K562 (cell line): ENCODE results near the gene SLC2A8. TPM values are rescaled to one million over a fixed set of nuclear protein-coding genes. Genes with fewer than 3 reads are reported as not detected.

Source experiments
- ATAC-seq: fragments of 200-7000 bp; cut with Tn5 transposase; 3 replicates; pipeline ENCODE4 v1.9.1; 2020; ENCODE audit warnings: moderate library complexity
- BruUV-seq: library from RNA; stranded (reverse); fragments of 400-500 nt; replicated peaks from 2 replicates; lab custom pipeline; 2021; lab: Mats Ljungman, UMichigan
- CTCF ChIA-PET: fragments of 300-600 bp; formaldehyde crosslinking; extraction: SDS; loops from one replicate; lab custom pipeline; 2021; ENCODE audit warnings: low intra/inter-chr PET ratio; lab: Yijun Ruan, JAX
- POLR2A ChIA-PET: fragments of 300-600, 350-650 bp; sonication (Branson Sonifier 250); formaldehyde crosslinking; extraction: SDS; loops from one replicate; lab custom pipeline; 2021; ENCODE audit warnings: antibody characterized with exemption, inconsistent platforms; lab: Yijun Ruan, JAX
- DNase-seq, 4 experiments: peaks; one replicate each; pipeline versions ENCODE4 v3.0.0 to v3.0.0-alpha.2; 2011 to 2018; ENCODE audit warnings: low spot score in 3 of 4, mixed read lengths in 3 of 4; ENCODE audit errors: extremely low read depth in 1 of 4
- FAIRE-seq: peaks from 2 replicates; lab custom pipeline; 2011; peaks lifted over from hg19 to GRCh38; lab: Jason Lieb, UNC
- H2AFZ ChIP-seq: 2 replicates; pipeline ENCODE4 v1.6.0; 2011; ENCODE audit warnings: low read depth, low read length, control low read depth, inconsistent platforms
- H3K27ac ChIP-seq: fragments of 200-600 bp; 3 replicates; pipeline ENCODE4 v1.8.0; 2011; ENCODE audit warnings: low read depth, mild to moderate bottlenecking, control low read depth, inconsistent platforms, low read length, moderate library complexity, mixed read lengths; ENCODE audit errors: extremely low read depth
- H3K27me3 ChIP-seq, 2 experiments: fragments of 300-600 bp in 1 of 2; 2 replicates in 1 of 2; 3 replicates in 1 of 2; pipeline versions ENCODE4 v1.6.0 to v1.8.0; 2011; ENCODE audit warnings: inconsistent platforms in 2 of 2, low read length in 2 of 2, mild to moderate bottlenecking in 1 of 2, mixed read lengths in 1 of 2, moderate library complexity in 1 of 2; ENCODE audit not compliant: control insufficient read depth in 2 of 2, insufficient read depth in 2 of 2
- H3K36me3 ChIP-seq: fragments of 300-600 bp; 3 replicates; pipeline ENCODE4 v1.8.0; 2011; ENCODE audit warnings: mild to moderate bottlenecking, low read length, inconsistent platforms; ENCODE audit not compliant: control insufficient read depth, insufficient read depth
- H3K4me1 ChIP-seq, 2 experiments: fragments of 200-600 bp in 1 of 2; replicated peaks in 1 of 2; 2 replicates in 1 of 2; 3 replicates in 1 of 2; pipeline versions ENCODE4 v1.5.1 to v1.8.0; 2011; ENCODE audit warnings: inconsistent platforms in 2 of 2, low read length in 2 of 2, mild to moderate bottlenecking in 1 of 2, mixed read lengths in 1 of 2, moderate library complexity in 1 of 2; ENCODE audit not compliant: control insufficient read depth in 2 of 2, insufficient read depth in 2 of 2
- H3K4me2 ChIP-seq: 2 replicates; pipeline ENCODE4 v1.6.1; 2011; ENCODE audit warnings: low read length, control low read depth, inconsistent platforms, mixed read lengths; ENCODE audit not compliant: insufficient read depth
- H3K4me3 ChIP-seq: fragments of 200-600 bp; sonication (generic), shearing (Covaris generic); 2 replicates; pipeline ENCODE4 v1.5.1; 2016; ENCODE audit warnings: control low read depth, inconsistent platforms
- H3K79me2 ChIP-seq: fragments of 200-600 bp; 3 replicates; pipeline ENCODE4 v1.8.0; 2011; ENCODE audit warnings: low read length, inconsistent platforms; ENCODE audit not compliant: control insufficient read depth, insufficient read depth
- H3K9ac ChIP-seq, 2 experiments: 2 replicates each; pipeline versions ENCODE4 v1.6.0 to v1.6.1; 2011; ENCODE audit warnings: low read depth in 2 of 2, low read length in 2 of 2, control low read depth in 1 of 2, inconsistent platforms in 1 of 2, mild to moderate bottlenecking in 1 of 2, mixed read lengths in 1 of 2; ENCODE audit not compliant: insufficient read depth in 1 of 2
- H3K9me1 ChIP-seq: one replicate; pipeline ENCODE4 v1.6.0; 2011; ENCODE audit warnings: inconsistent platforms, mild to moderate bottlenecking, low read length, moderate library complexity; ENCODE audit not compliant: control insufficient read depth, insufficient read depth
- H3K9me3 ChIP-seq: replicated peaks from 2 replicates; pipeline ENCODE4 v1.5.1; 2011; ENCODE audit warnings: low read depth, low read length, inconsistent platforms; ENCODE audit not compliant: control insufficient read depth, insufficient read depth
- H4K20me1 ChIP-seq: replicated peaks from 2 replicates; pipeline ENCODE4 v1.6.1; 2011; ENCODE audit warnings: low read length, inconsistent platforms, mixed read lengths; ENCODE audit not compliant: control insufficient read depth, insufficient read depth
- BRD4 ChIP-seq: fragments of 200-600 bp; sonication (generic); IDR thresholded peaks from 2 replicates; pipeline ENCODE4 v1.6.1; 2017; ENCODE audit warnings: inconsistent platforms
- CHD2 ChIP-seq: IDR thresholded peaks from 2 replicates; pipeline ENCODE4 v1.6.1; 2011; ENCODE audit warnings: low read depth, low read length
- ETS1 ChIP-seq: conservative IDR thresholded peaks from 2 replicates; pipeline ENCODE4 v1.6.1; 2011; ENCODE audit warnings: low read depth, mild to moderate bottlenecking, low read length; ENCODE audit not compliant: control insufficient read depth
- FIP1L1 ChIP-seq: fragments of 200-400 bp; formaldehyde crosslinking; IDR thresholded peaks from 2 replicates; pipeline ENCODE4 v1.6.1; 2018; ENCODE audit warnings: mild to moderate bottlenecking, low read depth, low read length; ENCODE audit not compliant: poor library complexity, severe bottlenecking
- GATAD2A ChIP-seq: fragments of 450-650 bp; IDR thresholded peaks from 2 replicates; pipeline ENCODE4 v1.6.1; 2017
- HNRNPUL1 ChIP-seq: fragments of 200-400 bp; formaldehyde crosslinking; IDR thresholded peaks from 2 replicates; pipeline ENCODE4 v1.6.1; 2017; ENCODE audit warnings: low read length
- JUNB ChIP-seq: fragments of 450-650 bp; formaldehyde crosslinking; conservative IDR thresholded peaks from 2 replicates; pipeline ENCODE4 v1.4.0; 2020; ENCODE audit warnings: mild to moderate bottlenecking
- POLR2G ChIP-seq: fragments of 200-400 bp; formaldehyde crosslinking; IDR thresholded peaks from 2 replicates; pipeline ENCODE4 v1.6.1; 2017; ENCODE audit warnings: low read depth, mild to moderate bottlenecking, antibody characterized with exemption, low read length, moderate library complexity
- RBFOX2 ChIP-seq: fragments of 200-400 bp; formaldehyde crosslinking; IDR thresholded peaks from 2 replicates; pipeline ENCODE4 v1.6.1; 2017; ENCODE audit warnings: low read depth, mild to moderate bottlenecking, low read length, moderate library complexity
- SNRNP70 ChIP-seq: fragments of 200-400 bp; formaldehyde crosslinking; optimal IDR thresholded peaks from 2 replicates; pipeline ENCODE3; 2017; ENCODE audit warnings: low read depth, low read length
- SP1 ChIP-seq: sonication (generic); formaldehyde crosslinking; IDR thresholded peaks from 2 replicates; pipeline ENCODE4 v1.8.1; 2022; ENCODE audit warnings: mild to moderate bottlenecking, missing genetic modification reagents
- TAF9B ChIP-seq: fragments of 450-650 bp; IDR thresholded peaks from 2 replicates; pipeline ENCODE4 v1.6.1; 2018; ENCODE audit warnings: mild to moderate bottlenecking; ENCODE audit not compliant: partially characterized antibody
- TCF7L2 ChIP-seq: fragments of 150-350 bp; IDR thresholded peaks from 2 replicates; pipeline ENCODE4 v1.6.1; 2016; ENCODE audit warnings: low read depth, mild to moderate bottlenecking, low read length, moderate library complexity
- ZBTB43 ChIP-seq: sonication (generic); formaldehyde crosslinking; IDR thresholded peaks from 2 replicates; pipeline ENCODE4 v1.8.0; 2023; ENCODE audit warnings: mild to moderate bottlenecking, missing genetic modification reagents
- ZFP1 ChIP-seq: fragments of 450-650 bp; formaldehyde crosslinking; IDR thresholded peaks from 2 replicates; pipeline ENCODE4 v1.4.0; 2020; ENCODE audit warnings: mild to moderate bottlenecking, mixed read lengths
- ZFPM2 ChIP-seq: fragments of 250-450 bp; sonication (Bioruptor Pico); IDR thresholded peaks from 2 replicates; pipeline ENCODE4 v1.5.1; 2022; ENCODE audit warnings: mild to moderate bottlenecking
- ZNF324 ChIP-seq: fragments of 250-450 bp; sonication (Bioruptor Pico); IDR thresholded peaks from 2 replicates; pipeline ENCODE4 v1.4.0; 2020; ENCODE audit warnings: mild to moderate bottlenecking
- ZNF431 ChIP-seq: sonication (generic); formaldehyde crosslinking; IDR thresholded peaks from 2 replicates; pipeline ENCODE4 v1.8.0; 2022; ENCODE audit warnings: mild to moderate bottlenecking, missing genetic modification reagents
- WGBS: fragments of 100-300 bp; shearing (Covaris generic); methylation state at CpG from one replicate; pipeline ENCODE4 v1.1.6; 2016; ENCODE audit warnings: low coverage, mixed read lengths; ENCODE audit not compliant: insufficient coverage; ENCODE audit errors: missing lambda C conversion rate; 5-methylcytosine and 5-hydroxymethylcytosine counted together
- in situ Hi-C: fragments of 300-500 bp; cut with MboI; formaldehyde crosslinking; loops from 4 replicates; pipeline ENCODE4 v1.15.0; 2018; ENCODE audit warnings: inconsistent platforms, mixed read lengths
- intact Hi-C: fragments of 100-400 bp; cut with micrococcal nuclease; formaldehyde crosslinking; loops from 2 replicates; pipeline ENCODE4 v1.14.2; 2022
- polyA plus RNA-seq, 8 experiments: library from polyadenylated mRNA; depleted of rRNA in 4 of 8; stranded (reverse) in 5 of 8; unstranded in 3 of 8; fragments of >200 nt; fragmentation: Nextera tagmentation in 2 of 8; fragmentation: Illumina TruSeq in 1 of 8; extraction: Ambion mirVana in 2 of 8; extraction: Trizol in 1 of 8; gene quantifications; 2 replicates each; pipeline versions ENCODE4 v1.2.1 to v1.2.3, GENCODE V29; 2011 to 2014; ENCODE audit warnings: inconsistent platforms in 1 of 8, missing spikeins in 1 of 8
- total RNA-seq, 7 experiments: library from RNA; depleted of rRNA in 6 of 7; stranded (reverse); fragments of >200 nt in 6 of 7; fragmentation: Illumina TruSeq in 2 of 7; extraction: Trizol in 2 of 7; gene quantifications; 2 replicates each; pipeline versions ENCODE4 v1.2.1 to v1.2.3, GENCODE V29; 2011 to 2021; ENCODE audit warnings: low replicate concordance in 1 of 7
- TF ChIP-seq, protein P1 (sequence below), 2 experiments: fragments of 450-650 bp in 1 of 2; sonication (generic) in 1 of 2; formaldehyde crosslinking; conservative IDR thresholded peaks; 2 replicates each; pipeline versions ENCODE4 v1.4.0 to v1.8.1; 2020 to 2022; ENCODE audit warnings: mild to moderate bottlenecking in 1 of 2, missing genetic modification reagents in 1 of 2

SLC2A8 gene
- total and polyA plus RNA-seq, 9 of the 15 experiments (the other 6 are each of a cell fraction or from before 2014, with no cell fraction given), result 0.13 to 12.9 (median 5.2) TPM

- TF ChIP-seq ZBTB43 (CRISPR knock-in tag) (no peak), ZNF324 (CRISPR knock-in tag) (no peak), TCF7L2 (no peak), ZNF431 (CRISPR knock-in tag) (no peak), TAF9B (no peak)
Measured at GRCh38 chr9:127438394-127438793, 41.4 kb downstream of the SLC2A8 start (continued).

DNA sequence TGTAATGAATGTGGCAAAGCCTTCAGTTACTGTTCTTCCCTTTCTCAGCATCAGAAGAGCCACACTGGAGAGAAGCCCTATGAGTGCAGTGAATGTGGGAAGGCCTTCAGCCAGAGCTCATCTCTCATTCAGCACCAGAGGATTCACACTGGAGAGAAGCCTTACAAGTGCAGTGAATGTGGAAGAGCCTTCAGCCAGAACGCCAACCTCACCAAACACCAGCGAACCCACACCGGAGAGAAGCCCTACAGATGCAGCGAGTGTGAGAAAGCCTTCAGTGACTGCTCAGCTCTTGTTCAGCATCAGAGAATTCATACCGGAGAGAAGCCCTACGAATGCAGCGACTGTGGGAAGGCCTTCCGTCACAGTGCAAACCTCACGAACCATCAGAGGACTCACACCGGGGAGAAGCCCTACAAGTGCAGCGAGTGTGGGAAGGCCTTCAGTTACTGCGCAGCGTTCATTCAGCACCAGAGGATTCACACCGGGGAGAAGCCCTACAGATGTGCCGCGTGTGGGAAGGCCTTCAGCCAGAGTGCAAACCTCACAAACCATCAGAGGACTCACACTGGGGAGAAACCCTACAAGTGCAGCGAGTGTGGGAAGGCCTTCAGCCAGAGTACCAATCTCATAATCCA lies 47.4 kb downstream of the SLC2A8 start:
- FAIRE-seq, result no peak
- Histone ChIP-seq H3K9me3 (peaks cover 12% of the 10 kb centered on the region), H3K4me3 (no peak overlapping the region), H3K4me1 (peaks cover 6 to 7% of the 10 kb centered on the region in 2 experiments; a peak in 3 of 5 replicates), H3K9me1 (no peaks in the 10 kb centered on the region), H3K27me3 (no peaks in the 10 kb centered on the region), H3K4me2 (no peak overlapping the region), H3K9ac (no peak overlapping the region), H4K20me1 (peaks cover 24% of the 10 kb centered on the region), H3K27ac (peak overlapping the region; percentile 4; the same call in 1 of the 3 replicates), H3K79me2 (peaks cover 27% of the 10 kb centered on the region), H2AFZ (no peak overlapping the region), H3K36me3 (peaks cover 86% of the 10 kb centered on the region)
- BruUV-seq, result no TSS peak
- ChIA-PET CTCF (no interaction called here), POLR2A (interaction anchor here (0.5 to 5.5 kb wide), 12 partner anchors 8 to 916 kb away, joined by 3 to 30 read pairs (median 3); partner anchors contain the start of gene ZNF79)
- WGBS, result 87% methylated on average over 13 of the region's 17 CpGs
- in situ Hi-C loops (no loop called here), intact Hi-C loops (no loop called here)
- ATAC-seq, result no peak; the same call in 2 of the 3 replicates
- DNase-seq, result peak in 1 of 4 experiments; percentile 17
- TF ChIP-seq, protein P1, sequence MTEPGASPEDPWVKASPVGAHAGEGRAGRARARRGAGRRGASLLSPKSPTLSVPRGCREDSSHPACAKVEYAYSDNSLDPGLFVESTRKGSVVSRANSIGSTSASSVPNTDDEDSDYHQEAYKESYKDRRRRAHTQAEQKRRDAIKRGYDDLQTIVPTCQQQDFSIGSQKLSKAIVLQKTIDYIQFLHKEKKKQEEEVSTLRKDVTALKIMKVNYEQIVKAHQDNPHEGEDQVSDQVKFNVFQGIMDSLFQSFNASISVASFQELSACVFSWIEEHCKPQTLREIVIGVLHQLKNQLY (CRISPR knock-in tag; conservative IDR thresholded peaks at IDR 0.05), result no peak
- TF ChIP-seq SNRNP70 (peak; percentile 24), POLR2G (peak; percentile 48; the same call in 1 of the 2 replicates), GATAD2A (no peak), RBFOX2 (peak; percentile 41; the same call in 1 of the 2 replicates), JUNB (CRISPR knock-in tag) (no peak), ETS1 (0 out of 2 replicates have a peak, but pooled peaks have one; percentile 20), BRD4 (no peak), ZFP1 (CRISPR knock-in tag) (no peak), CHD2 (peak; percentile 21; the same call in 1 of the 2 replicates), ZFPM2 (no peak), FIP1L1 (peak; percentile 29), HNRNPUL1 (0 out of 2 replicates have a peak, but pooled peaks have one; percentile 19), SP1 (0 out of 2 replicates have a peak, but pooled peaks have one; percentile 29)
